GOT3 (cell line): ENCODE measurements around the gene FAM107A.

Experiments used
- DNase-seq: peaks from one replicate; lab custom pipeline; 2025; ENCODE audit warnings: mixed read lengths; lab: John Stamatoyannopoulos, UW

FAM107A gene

GRCh38 chr3:58567251-58567515 lies 10.0 kb downstream of the FAM107A start:
- DNase-seq = no peak

- no peak for DNase-seq
Measured at GRCh38 chr3:58566398-58567250, 10.6 kb downstream of the FAM107A start.

GRCh38 chr3:58565621-58566397 lies 11.4 kb downstream of the FAM107A start:
- no peak for DNase-seq

GRCh38 chr3:58564456-58565160 lies 12.6 kb downstream of the FAM107A start:
- DNase-seq = no peak

GRCh38 chr3:58564054-58564453 lies 13.1 kb downstream of the FAM107A start:
- DNase-seq = no peak

- no peak for DNase-seq
Measured at GRCh38 chr3:58563386-58564035, 13.7 kb downstream of the FAM107A start.

GRCh38 chr3:58562498-58562897 lies 14.7 kb downstream of the FAM107A start:
- no peak for DNase-seq

GRCh38 chr3:58560771-58561311 lies 16.4 kb downstream of the FAM107A start:
- no peak for DNase-seq

- DNase-seq = no peak
Measured at GRCh38 chr3:58559586-58559985, 17.6 kb downstream of the FAM107A start.

- DNase-seq = no peak
Measured at GRCh38 chr3:58557491-58557890, 19.7 kb downstream of the FAM107A start.

- DNase-seq = no peak
Measured at GRCh38 chr3:58556761-58557221, 20.4 kb downstream of the FAM107A start.

- DNase-seq = no peak
Measured at GRCh38 chr3:58556001-58556400, 21.2 kb downstream of the FAM107A start.

- DNase-seq = no peak
Measured at GRCh38 chr3:58555203-58555602, 22.0 kb downstream of the FAM107A start.

- DNase-seq = no peak
Measured at GRCh38 chr3:58553003-58553402, 24.2 kb downstream of the FAM107A start.

- no peak for DNase-seq
Measured at GRCh38 chr3:58551636-58552180, 25.5 kb downstream of the FAM107A start.

GRCh38 chr3:58544541-58544940 lies 32.6 kb downstream of the FAM107A start:
- DNase-seq = no peak

- DNase-seq = no peak
Measured at GRCh38 chr3:58540176-58540858, 36.9 kb downstream of the FAM107A start.

GRCh38 chr3:58539626-58540025 lies 37.6 kb downstream of the FAM107A start:
- no peak for DNase-seq

- no peak for DNase-seq
Measured at GRCh38 chr3:58537412-58538301, 39.5 kb downstream of the FAM107A start.
